Transverse colon (tissue), 3 donors: Measurements from ENCODE around the gene PGM5.

Experiments used
- CTCF ChIP-seq, 5 experiments: fragments of 200-600 bp in 3 of 5; fragments of 450-650 bp in 2 of 5; sonication (generic) in 3 of 5; IDR thresholded peaks; 1 replicate in 2 of 5; 2 replicates in 3 of 5; pipeline ENCODE4 v1.5.1; 2016 to 2017; ENCODE audit warnings: antibody characterized with exemption in 5 of 5, inconsistent platforms in 3 of 5, mild to moderate bottlenecking in 2 of 5, moderate library complexity in 1 of 5
- POLR2A ChIP-seq: fragments of 450-650 bp; IDR thresholded peaks from one replicate; pipeline ENCODE4 v1.6.1; 2016; ENCODE audit warnings: antibody characterized with exemption, mild to moderate bottlenecking, moderate library complexity

DNA sequence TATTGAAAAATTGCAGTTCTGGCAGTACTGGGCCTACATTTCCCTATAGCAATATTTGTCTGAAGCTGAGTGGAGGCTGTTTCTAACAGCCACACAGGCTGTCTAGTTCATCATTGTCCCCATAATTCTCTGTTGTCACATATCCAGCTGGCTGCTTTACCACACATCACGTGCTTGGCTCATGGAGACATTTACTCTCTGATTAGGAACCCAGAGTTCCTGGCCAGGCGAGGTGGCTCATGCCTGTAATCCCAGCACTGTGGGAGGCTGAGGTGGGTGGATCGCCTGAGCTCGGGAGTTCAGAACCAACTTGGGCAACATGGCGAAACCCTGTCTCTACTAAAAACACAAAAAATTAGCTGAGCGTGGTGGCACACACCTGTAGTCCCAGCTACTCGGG lies 81.4 kb downstream of the PGM5 start:
- TF ChIP-seq CTCF (IDR thresholded peaks at IDR 0.05) (no peak), POLR2A (no peak)
